AG04449 (cell line): Measurements from ENCODE around the gene MALRD1.

Experiments used
- CTCF ChIA-PET: fragments of 350-600 bp; formaldehyde crosslinking; extraction: SDS; loops from one replicate; lab custom pipeline; 2021; ENCODE audit warnings: antibody characterized with exemption; lab: Yijun Ruan, JAX
- POLR2A ChIA-PET: fragments of 400-600, 350-600 bp; formaldehyde crosslinking; extraction: SDS; loops from one replicate; lab custom pipeline; 2020; ENCODE audit warnings: antibody characterized with exemption, inconsistent platforms; lab: Yijun Ruan, JAX
- DNase-seq: peaks from one replicate; pipeline ENCODE4 v3.0.0-alpha.2; 2010; ENCODE audit warnings: low read depth, low spot score
- H3K4me3 ChIP-seq: 2 replicates; pipeline ENCODE4 v1.5.1; 2011; ENCODE audit warnings: low read depth, mild to moderate bottlenecking, control low read depth, low read length
- TF ChIP-seq, protein P1 (sequence below): IDR thresholded peaks from one replicate; pipeline ENCODE4 v1.5.1; 2011; ENCODE audit warnings: mild to moderate bottlenecking, moderate library complexity, low read length, control low read depth, inconsistent platforms; ENCODE audit not compliant: insufficient read depth; ENCODE audit errors: missing control alignments

MALRD1 gene

DNA sequence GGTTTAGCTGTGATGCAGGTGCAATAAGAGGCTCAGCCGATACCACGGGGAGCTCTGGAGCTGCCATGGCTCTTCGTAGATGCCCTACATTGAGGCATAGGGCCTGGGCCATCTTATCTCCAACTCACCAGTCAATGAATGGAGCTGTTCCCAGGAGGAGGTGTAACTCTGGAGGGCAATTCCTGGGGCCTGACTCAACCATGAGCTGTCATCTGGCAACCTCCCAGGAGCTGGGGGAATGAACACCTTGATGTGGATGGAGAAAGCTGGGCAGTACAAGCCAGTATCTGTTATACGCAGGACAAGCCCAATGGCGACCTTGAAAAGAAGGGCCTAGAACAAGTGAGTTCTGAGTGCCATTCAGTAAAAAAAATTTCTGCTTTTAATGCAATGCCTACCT, 543.7 kb downstream of the MALRD1 start:
- H3K4me3 ChIP-seq = no peak overlapping the region
- ChIA-PET POLR2A (no interaction called here), CTCF (no interaction called here)
- DNase-seq = no peak
- TF ChIP-seq, protein P1, sequence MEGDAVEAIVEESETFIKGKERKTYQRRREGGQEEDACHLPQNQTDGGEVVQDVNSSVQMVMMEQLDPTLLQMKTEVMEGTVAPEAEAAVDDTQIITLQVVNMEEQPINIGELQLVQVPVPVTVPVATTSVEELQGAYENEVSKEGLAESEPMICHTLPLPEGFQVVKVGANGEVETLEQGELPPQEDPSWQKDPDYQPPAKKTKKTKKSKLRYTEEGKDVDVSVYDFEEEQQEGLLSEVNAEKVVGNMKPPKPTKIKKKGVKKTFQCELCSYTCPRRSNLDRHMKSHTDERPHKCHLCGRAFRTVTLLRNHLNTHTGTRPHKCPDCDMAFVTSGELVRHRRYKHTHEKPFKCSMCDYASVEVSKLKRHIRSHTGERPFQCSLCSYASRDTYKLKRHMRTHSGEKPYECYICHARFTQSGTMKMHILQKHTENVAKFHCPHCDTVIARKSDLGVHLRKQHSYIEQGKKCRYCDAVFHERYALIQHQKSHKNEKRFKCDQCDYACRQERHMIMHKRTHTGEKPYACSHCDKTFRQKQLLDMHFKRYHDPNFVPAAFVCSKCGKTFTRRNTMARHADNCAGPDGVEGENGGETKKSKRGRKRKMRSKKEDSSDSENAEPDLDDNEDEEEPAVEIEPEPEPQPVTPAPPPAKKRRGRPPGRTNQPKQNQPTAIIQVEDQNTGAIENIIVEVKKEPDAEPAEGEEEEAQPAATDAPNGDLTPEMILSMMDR = no peak

DNA sequence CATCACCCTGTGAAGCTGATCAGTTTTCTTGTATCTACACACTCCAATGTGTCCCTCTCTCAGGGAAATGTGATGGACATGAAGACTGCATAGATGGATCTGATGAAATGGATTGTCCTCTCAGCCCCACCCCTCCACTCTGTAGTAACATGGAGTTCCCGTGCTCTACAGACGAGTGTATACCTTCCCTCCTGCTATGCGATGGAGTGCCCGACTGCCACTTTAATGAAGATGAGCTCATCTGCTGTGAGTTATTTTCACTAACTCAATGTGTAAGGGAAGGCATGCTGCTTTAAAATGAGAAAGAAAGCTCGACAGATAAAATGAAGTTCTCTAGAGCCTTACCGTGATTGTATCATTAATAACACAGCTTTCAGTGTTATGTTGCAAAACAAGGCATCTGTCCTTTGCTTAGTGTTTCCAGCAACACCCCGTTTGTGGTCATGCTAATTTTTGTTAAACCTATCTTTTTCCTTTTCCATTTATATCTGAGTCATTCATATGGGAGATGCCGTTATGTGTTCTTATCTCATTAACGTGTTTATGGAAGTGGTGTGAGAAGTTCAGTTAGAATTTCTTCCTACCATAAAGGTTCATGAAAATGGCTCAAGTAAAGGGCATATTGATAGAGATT, 546.7 kb downstream of the MALRD1 start:
- H3K4me3 ChIP-seq = no peak overlapping the region
- TF ChIP-seq, protein P1 = no peak
- no peak for DNase-seq
- ChIA-PET CTCF (no interaction called here), POLR2A (no interaction called here)

DNA sequence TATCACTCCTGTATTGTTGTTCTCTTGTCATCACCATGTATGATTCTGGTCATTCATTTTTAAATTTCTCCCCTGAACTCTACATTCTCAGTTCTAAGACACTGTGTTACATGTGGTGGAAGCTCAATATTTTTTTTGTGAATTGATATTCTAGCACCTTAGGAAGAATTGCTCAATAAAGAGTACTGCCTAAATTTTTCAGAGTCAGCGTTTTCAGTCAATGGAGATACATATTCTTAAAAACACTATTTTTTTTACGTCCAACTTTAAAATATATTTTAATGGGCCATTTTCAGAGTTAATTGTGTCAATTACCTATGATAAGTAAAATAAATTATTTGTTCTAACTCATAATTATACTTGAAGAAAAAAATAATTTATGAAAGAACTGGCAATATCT, 557.2 kb downstream of the MALRD1 start:
- DNase-seq = no peak
- TF ChIP-seq, protein P1 = no peak
- H3K4me3 ChIP-seq = no peak overlapping the region
- CTCF ChIA-PET = no interaction called here
- POLR2A ChIA-PET = no interaction called here

DNA sequence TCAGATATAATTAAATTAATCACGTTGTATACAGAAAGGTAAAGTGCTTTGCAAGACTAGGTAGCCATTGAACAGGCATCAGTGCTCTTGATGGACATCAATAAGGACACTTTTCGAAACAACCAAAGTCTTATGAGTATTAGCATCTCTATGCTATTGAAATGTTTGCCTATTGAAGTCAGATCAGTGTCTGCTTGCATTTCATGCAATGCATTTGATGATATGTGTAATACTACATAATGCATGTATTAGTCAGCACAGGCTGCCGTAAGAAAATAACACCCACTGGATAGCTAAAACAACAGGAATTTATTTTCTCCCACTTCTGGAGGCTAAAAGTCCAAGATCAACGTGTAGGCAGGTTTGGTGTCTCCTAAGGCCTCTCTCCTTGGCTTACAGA, 558.4 kb downstream of the MALRD1 start:
- TF ChIP-seq, protein P1 = no peak
- no peak for DNase-seq
- CTCF ChIA-PET = no interaction called here
- POLR2A ChIA-PET = no interaction called here
- H3K4me3 ChIP-seq = no peak overlapping the region

DNA sequence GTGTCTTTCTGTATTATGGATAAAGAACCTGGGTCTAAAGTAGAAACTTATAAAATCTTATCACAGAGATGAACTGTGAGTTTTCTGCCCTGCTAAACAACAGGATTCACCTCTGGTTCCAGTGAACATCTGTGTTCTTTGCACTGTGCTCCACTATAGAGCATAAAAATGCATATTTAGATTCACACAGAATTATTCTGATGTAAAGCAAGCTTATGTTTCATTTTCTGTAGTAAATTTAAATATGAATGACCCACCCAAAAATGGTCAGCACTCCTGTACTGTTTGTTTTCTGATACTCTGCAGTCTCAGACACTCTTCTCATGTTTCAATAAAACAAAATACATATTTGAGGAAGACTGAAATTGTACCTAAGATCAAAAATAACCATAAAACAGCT, 563.2 kb downstream of the MALRD1 start:
- POLR2A ChIA-PET = no interaction called here
- H3K4me3 ChIP-seq = no peak overlapping the region
- TF ChIP-seq, protein P1 = no peak
- no peak for DNase-seq
- CTCF ChIA-PET = no interaction called here

DNA sequence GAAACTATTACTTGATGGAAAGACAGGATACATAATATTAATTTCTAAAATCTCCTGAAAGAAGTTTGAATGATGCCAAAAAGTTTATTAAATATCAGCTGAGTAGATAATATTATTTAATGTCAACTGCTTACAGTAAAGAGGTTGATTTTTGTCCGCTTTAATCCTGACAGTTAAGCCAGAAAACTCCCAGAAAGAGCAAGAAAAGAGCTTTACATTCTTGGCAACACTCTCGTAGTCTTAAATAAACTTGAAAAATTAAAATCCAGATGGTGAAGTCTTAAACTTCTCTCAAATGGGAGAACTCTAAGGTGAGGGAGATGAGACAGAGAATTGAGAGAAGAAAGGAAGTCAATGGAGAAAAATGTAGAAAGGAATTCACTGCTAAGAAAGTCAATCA, 568.4 kb downstream of the MALRD1 start:
- no peak overlapping the region for H3K4me3 ChIP-seq
- TF ChIP-seq, protein P1 = no peak
- no peak for DNase-seq
- ChIA-PET POLR2A (no interaction called here), CTCF (no interaction called here)
